K562 (cell line): ENCODE measurements around the gene B4GALT5. TPM values are rescaled to one million over a fixed set of nuclear protein-coding genes. Genes with fewer than 3 reads are reported as not detected.

Experiments
- ATAC-seq: fragments of 200-7000 bp; cut with Tn5 transposase; 3 replicates; pipeline ENCODE4 v1.9.1; 2020; ENCODE audit warnings: moderate library complexity
- BruUV-seq: library from RNA; stranded (reverse); fragments of 400-500 nt; replicated peaks from 2 replicates; lab custom pipeline; 2021; lab: Mats Ljungman, UMichigan
- CTCF ChIA-PET: fragments of 300-600 bp; formaldehyde crosslinking; extraction: SDS; loops from one replicate; lab custom pipeline; 2021; ENCODE audit warnings: low intra/inter-chr PET ratio; lab: Yijun Ruan, JAX
- POLR2A ChIA-PET: fragments of 300-600, 350-650 bp; sonication (Branson Sonifier 250); formaldehyde crosslinking; extraction: SDS; loops from one replicate; lab custom pipeline; 2021; ENCODE audit warnings: antibody characterized with exemption, inconsistent platforms; lab: Yijun Ruan, JAX
- DNase-seq, 4 experiments: peaks; one replicate each; pipeline versions ENCODE4 v3.0.0 to v3.0.0-alpha.2; 2011 to 2018; ENCODE audit warnings: low spot score in 3 of 4, mixed read lengths in 3 of 4; ENCODE audit errors: extremely low read depth in 1 of 4
- FAIRE-seq: peaks from 2 replicates; lab custom pipeline; 2011; peaks lifted over from hg19 to GRCh38; lab: Jason Lieb, UNC
- H2AFZ ChIP-seq: 2 replicates; pipeline ENCODE4 v1.6.0; 2011; ENCODE audit warnings: low read depth, low read length, control low read depth, inconsistent platforms
- H3K27ac ChIP-seq: fragments of 200-600 bp; 3 replicates; pipeline ENCODE4 v1.8.0; 2011; ENCODE audit warnings: low read depth, mild to moderate bottlenecking, control low read depth, inconsistent platforms, low read length, moderate library complexity, mixed read lengths; ENCODE audit errors: extremely low read depth
- H3K27me3 ChIP-seq, 2 experiments: fragments of 300-600 bp in 1 of 2; 2 replicates in 1 of 2; 3 replicates in 1 of 2; pipeline versions ENCODE4 v1.6.0 to v1.8.0; 2011; ENCODE audit warnings: inconsistent platforms in 2 of 2, low read length in 2 of 2, mild to moderate bottlenecking in 1 of 2, mixed read lengths in 1 of 2, moderate library complexity in 1 of 2; ENCODE audit not compliant: control insufficient read depth in 2 of 2, insufficient read depth in 2 of 2
- H3K36me3 ChIP-seq: fragments of 300-600 bp; 3 replicates; pipeline ENCODE4 v1.8.0; 2011; ENCODE audit warnings: mild to moderate bottlenecking, low read length, inconsistent platforms; ENCODE audit not compliant: control insufficient read depth, insufficient read depth
- H3K4me1 ChIP-seq, 2 experiments: fragments of 200-600 bp in 1 of 2; replicated peaks in 1 of 2; 2 replicates in 1 of 2; 3 replicates in 1 of 2; pipeline versions ENCODE4 v1.5.1 to v1.8.0; 2011; ENCODE audit warnings: inconsistent platforms in 2 of 2, low read length in 2 of 2, mild to moderate bottlenecking in 1 of 2, mixed read lengths in 1 of 2, moderate library complexity in 1 of 2; ENCODE audit not compliant: control insufficient read depth in 2 of 2, insufficient read depth in 2 of 2
- H3K4me2 ChIP-seq: 2 replicates; pipeline ENCODE4 v1.6.1; 2011; ENCODE audit warnings: low read length, control low read depth, inconsistent platforms, mixed read lengths; ENCODE audit not compliant: insufficient read depth
- H3K4me3 ChIP-seq: fragments of 200-600 bp; sonication (generic), shearing (Covaris generic); 2 replicates; pipeline ENCODE4 v1.5.1; 2016; ENCODE audit warnings: control low read depth, inconsistent platforms
- H3K79me2 ChIP-seq: fragments of 200-600 bp; 3 replicates; pipeline ENCODE4 v1.8.0; 2011; ENCODE audit warnings: low read length, inconsistent platforms; ENCODE audit not compliant: control insufficient read depth, insufficient read depth
- H3K9ac ChIP-seq, 2 experiments: 2 replicates each; pipeline versions ENCODE4 v1.6.0 to v1.6.1; 2011; ENCODE audit warnings: low read depth in 2 of 2, low read length in 2 of 2, control low read depth in 1 of 2, inconsistent platforms in 1 of 2, mild to moderate bottlenecking in 1 of 2, mixed read lengths in 1 of 2; ENCODE audit not compliant: insufficient read depth in 1 of 2
- H3K9me1 ChIP-seq: one replicate; pipeline ENCODE4 v1.6.0; 2011; ENCODE audit warnings: inconsistent platforms, mild to moderate bottlenecking, low read length, moderate library complexity; ENCODE audit not compliant: control insufficient read depth, insufficient read depth
- H3K9me3 ChIP-seq: replicated peaks from 2 replicates; pipeline ENCODE4 v1.5.1; 2011; ENCODE audit warnings: low read depth, low read length, inconsistent platforms; ENCODE audit not compliant: control insufficient read depth, insufficient read depth
- H4K20me1 ChIP-seq: replicated peaks from 2 replicates; pipeline ENCODE4 v1.6.1; 2011; ENCODE audit warnings: low read length, inconsistent platforms, mixed read lengths; ENCODE audit not compliant: control insufficient read depth, insufficient read depth
- ATF4 ChIP-seq: fragments of 450-650 bp; formaldehyde crosslinking; IDR thresholded peaks from 2 replicates; pipeline ENCODE4 v1.4.0; 2022; ENCODE audit warnings: mild to moderate bottlenecking, moderate library complexity
- BCOR ChIP-seq: fragments of 450-650 bp; IDR thresholded peaks from 2 replicates; pipeline ENCODE4 v1.6.1; 2016
- C11orf30 ChIP-seq: fragments of 450-650 bp; IDR thresholded peaks from 2 replicates; pipeline ENCODE4 v1.6.1; 2016; ENCODE audit warnings: low read depth, mild to moderate bottlenecking
- CBFB ChIP-seq: sonication (generic); formaldehyde crosslinking; IDR thresholded peaks from 2 replicates; pipeline ENCODE4 v1.4.0; 2020; ENCODE audit warnings: mild to moderate bottlenecking, missing genetic modification reagents
- CEBPZ ChIP-seq: fragments of 150-350 bp; IDR thresholded peaks from 2 replicates; pipeline ENCODE4 v1.6.1; 2014; ENCODE audit warnings: low read depth, mild to moderate bottlenecking, low read length, borderline replicate concordance
- HDAC2 ChIP-seq: fragments of 450-650 bp; IDR thresholded peaks from 2 replicates; pipeline ENCODE4 v1.6.1; 2016; ENCODE audit warnings: mild to moderate bottlenecking
- KDM1A ChIP-seq, 2 experiments: fragments of 450-650 bp; IDR thresholded peaks; 2 replicates each; pipeline ENCODE4 v1.6.1; 2016; ENCODE audit warnings: mild to moderate bottlenecking in 2 of 2
- NCOA4 ChIP-seq: fragments of 450-650 bp; IDR thresholded peaks from 2 replicates; pipeline ENCODE4 v1.6.1; 2018; ENCODE audit warnings: mild to moderate bottlenecking; ENCODE audit not compliant: partially characterized antibody
- RHOXF2B ChIP-seq: fragments of 250-450 bp; sonication (Bioruptor Pico); conservative IDR thresholded peaks from 2 replicates; pipeline ENCODE4 v1.5.1; 2021
- SAFB ChIP-seq: fragments of 200-400 bp; formaldehyde crosslinking; IDR thresholded peaks from 2 replicates; pipeline ENCODE4 v1.6.1; 2017; ENCODE audit warnings: low read depth, low read length, borderline replicate concordance
- SRSF1 ChIP-seq: fragments of 200-400 bp; formaldehyde crosslinking; IDR thresholded peaks from 2 replicates; pipeline ENCODE4 v1.6.1; 2017; ENCODE audit warnings: mild to moderate bottlenecking, low read depth, low read length, moderate library complexity
- TCF15 ChIP-seq: fragments of 250-450 bp; sonication (Bioruptor Pico); IDR thresholded peaks from 2 replicates; pipeline ENCODE4 v1.8.0; 2022; ENCODE audit warnings: moderate library complexity, mild to moderate bottlenecking, inconsistent platforms
- THRAP3 ChIP-seq: fragments of 450-650 bp; IDR thresholded peaks from 2 replicates; pipeline ENCODE4 v1.6.1; 2016; ENCODE audit warnings: mild to moderate bottlenecking, inconsistent platforms, borderline replicate concordance
- ZFP36 ChIP-seq: fragments of 150-350 bp; IDR thresholded peaks from 2 replicates; pipeline ENCODE4 v1.6.1; 2018; ENCODE audit warnings: low read length, low read depth; ENCODE audit not compliant: partially characterized antibody
- ZNF217 ChIP-seq: sonication (generic); formaldehyde crosslinking; IDR thresholded peaks from 2 replicates; pipeline ENCODE4 v1.8.0; 2022; ENCODE audit warnings: mild to moderate bottlenecking, missing genetic modification reagents
- ZNF3 ChIP-seq: fragments of 250-450 bp; sonication (Bioruptor Pico); IDR thresholded peaks from 2 replicates; pipeline ENCODE4 v1.5.0; 2021; ENCODE audit warnings: mild to moderate bottlenecking, moderate library complexity
- ZNF395 ChIP-seq: fragments of 200-800 bp; sonication (Bioruptor generic); IDR thresholded peaks from 2 replicates; pipeline ENCODE4 v1.6.1; 2017; ENCODE audit warnings: missing genetic modification characterization, missing compliant biosample characterization
- WGBS: fragments of 100-300 bp; shearing (Covaris generic); methylation state at CpG from one replicate; pipeline ENCODE4 v1.1.6; 2016; ENCODE audit warnings: low coverage, mixed read lengths; ENCODE audit not compliant: insufficient coverage; ENCODE audit errors: missing lambda C conversion rate; 5-methylcytosine and 5-hydroxymethylcytosine counted together
- in situ Hi-C: fragments of 300-500 bp; cut with MboI; formaldehyde crosslinking; loops from 4 replicates; pipeline ENCODE4 v1.15.0; 2018; ENCODE audit warnings: inconsistent platforms, mixed read lengths
- intact Hi-C: fragments of 100-400 bp; cut with micrococcal nuclease; formaldehyde crosslinking; loops from 2 replicates; pipeline ENCODE4 v1.14.2; 2022
- polyA plus RNA-seq, 8 experiments: library from polyadenylated mRNA; depleted of rRNA in 4 of 8; stranded (reverse) in 5 of 8; unstranded in 3 of 8; fragments of >200 nt; fragmentation: Nextera tagmentation in 2 of 8; fragmentation: Illumina TruSeq in 1 of 8; extraction: Ambion mirVana in 2 of 8; extraction: Trizol in 1 of 8; gene quantifications; 2 replicates each; pipeline versions ENCODE4 v1.2.1 to v1.2.3, GENCODE V29; 2011 to 2014; ENCODE audit warnings: inconsistent platforms in 1 of 8, missing spikeins in 1 of 8
- total RNA-seq, 7 experiments: library from RNA; depleted of rRNA in 6 of 7; stranded (reverse); fragments of >200 nt in 6 of 7; fragmentation: Illumina TruSeq in 2 of 7; extraction: Trizol in 2 of 7; gene quantifications; 2 replicates each; pipeline versions ENCODE4 v1.2.1 to v1.2.3, GENCODE V29; 2011 to 2021; ENCODE audit warnings: low replicate concordance in 1 of 7

The B4GALT5 gene
- total and polyA plus RNA-seq, 9 of the 15 experiments (the other 6 are each of a cell fraction or from before 2014, with no cell fraction given), result 8.5 to 32.6 (median 23.4) TPM

- Histone ChIP-seq H3K9ac (no peak overlapping the region), H3K9me1 (no peaks in the 10 kb centered on the region), H3K4me1 (peaks cover 15 to 18% of the 10 kb centered on the region in 2 experiments; a peak in 3 of 5 replicates), H4K20me1 (peaks cover 7% of the 10 kb centered on the region; the same call in 1 of the 2 replicates), H3K4me3 (no peak overlapping the region), H3K9me3 (no peaks in the 10 kb centered on the region), H3K36me3 (peaks cover 3% of the 10 kb centered on the region; the same call in 1 of the 3 replicates), H3K27ac (no peak overlapping the region), H2AFZ (no peak overlapping the region), H3K27me3 (no peaks in the 10 kb centered on the region), H3K4me2 (no peak overlapping the region), H3K79me2 (peaks cover 31% of the 10 kb centered on the region)
- ChIA-PET CTCF (no interaction called here), POLR2A (interaction anchor here (1.3 kb wide), 1 partner anchor 9 kb away, joined by 4 read pairs; no protein-coding TSS in a partner anchor)
- in situ Hi-C loops, result no loop called here
- intact Hi-C loops, result loop anchor here (10.0 kb wide), 1 partner anchor 99 kb away; the partner anchor contains the start of gene SLC9A8
- no peak for FAIRE-seq
- no peak for ATAC-seq
- no TSS peak for BruUV-seq
- 61% methylated on average over 7 of the region's 7 CpGs for WGBS
- DNase-seq, result no peak
- TF ChIP-seq NCOA4 (no peak), ZFP36 (peak; percentile 23), ZNF217 (CRISPR knock-in tag) (no peak), KDM1A (IDR thresholded peaks at IDR 0.05) (0 out of 4 replicates have a peak, but pooled peaks of 1 of the 2 experiments have one; percentile 29), SAFB (no peak), ATF4 (CRISPR knock-in tag) (no peak), CBFB (CRISPR knock-in tag) (no peak), HDAC2 (no peak), TCF15 (no peak), RHOXF2B (no peak), THRAP3 (no peak), ZNF395 (CRISPR knock-in tag) (no peak), ZNF3 (CRISPR knock-in tag) (no peak), BCOR (peak; percentile 51), SRSF1 (no peak), CEBPZ (no peak), C11orf30 (no peak)
These were observed 1.8 kb upstream of the B4GALT5 start for GRCh38 chr20:49715466-49715865.
